ENCODE measurements around the gene SERPINB8. TPM values are rescaled to one million over a fixed set of nuclear protein-coding genes. Genes with fewer than 3 reads are reported as not detected.
A peak's percentile ranks its signal among the peaks of the same experiment; 100 is the strongest.

Gene SERPINB8
- polyA plus RNA-seq, 1 donor from 2014 or later: 10.8 TPM

- Mint-ChIP-seq H3K27me3 (no peaks in the 10 kb centered on the region), H3K4me1 (no peaks in the 10 kb centered on the region), H3K27ac (no peak overlapping the region), H3K4me3 (no peak overlapping the region), H3K36me3 (no peaks in the 10 kb centered on the region), H3K9me3 (no peaks in the 10 kb centered on the region)
These were observed 50.3 kb downstream of the SERPINB8 start for GRCh38 chr18:64019922-64020756.

GRCh38 chr18:64026350-64026749 is 56.5 kb downstream of the SERPINB8 start:
- H3K27me3 Mint-ChIP-seq: peaks cover 2% of the 10 kb centered on the region
- H3K27ac Mint-ChIP-seq: no peak overlapping the region
- H3K4me1 Mint-ChIP-seq: peaks cover 0 to 6% (median 0%) of the 10 kb centered on the region in 3 donors
- H3K4me3 Mint-ChIP-seq: no peak overlapping the region
- H3K9me3 Mint-ChIP-seq: no peaks in the 10 kb centered on the region
- H3K36me3 Mint-ChIP-seq: no peaks in the 10 kb centered on the region

GRCh38 chr18:64027931-64028695 is 58.2 kb downstream of the SERPINB8 start:
- H3K27ac Mint-ChIP-seq: no peak overlapping the region

GRCh38 chr18:64029096-64029495 is 59.2 kb downstream of the SERPINB8 start:
- Mint-ChIP-seq H3K36me3 (no peaks in the 10 kb centered on the region), H3K27me3 (peaks cover 2% of the 10 kb centered on the region), H3K4me1 (peaks cover 0 to 6% (median 0%) of the 10 kb centered on the region in 3 donors), H3K27ac (no peak overlapping the region), H3K4me3 (no peak overlapping the region), H3K9me3 (no peaks in the 10 kb centered on the region)

More at GRCh38 chr18:64027931-64028695, 58.2 kb downstream of the SERPINB8 start:
- peaks cover 0 to 6% (median 0%) of the 10 kb centered on the region in 3 donors for H3K4me1 Mint-ChIP-seq
- H3K4me3 Mint-ChIP-seq: peak overlapping the region in 2 of 4 donors; percentile 22 to 23
- H3K36me3 Mint-ChIP-seq: no peaks in the 10 kb centered on the region
- H3K9me3 Mint-ChIP-seq: no peaks in the 10 kb centered on the region
- H3K27me3 Mint-ChIP-seq: peaks cover 2% of the 10 kb centered on the region

- Mint-ChIP-seq H3K9me3 (no peaks in the 10 kb centered on the region), H3K36me3 (no peaks in the 10 kb centered on the region), H3K4me1 (peaks cover 0 to 6% (median 0%) of the 10 kb centered on the region in 3 donors), H3K27ac (no peak overlapping the region), H3K4me3 (no peak overlapping the region), H3K27me3 (peaks cover 2% of the 10 kb centered on the region)
These were observed 61.5 kb downstream of the SERPINB8 start for GRCh38 chr18:64031411-64031810.

- Mint-ChIP-seq H3K27ac (no peak overlapping the region), H3K9me3 (no peaks in the 10 kb centered on the region), H3K36me3 (no peaks in the 10 kb centered on the region), H3K27me3 (peaks cover 2% of the 10 kb centered on the region), H3K4me3 (no peak overlapping the region), H3K4me1 (peaks cover 0 to 6% (median 0%) of the 10 kb centered on the region in 3 donors)
These were observed 62.4 kb downstream of the SERPINB8 start for GRCh38 chr18:64032312-64032711.

GRCh38 chr18:64037812-64038414 is 68.0 kb downstream of the SERPINB8 start:
- no peaks in the 10 kb centered on the region for H3K36me3 Mint-ChIP-seq
- H3K4me1 Mint-ChIP-seq: no peaks in the 10 kb centered on the region
- H3K9me3 Mint-ChIP-seq: no peaks in the 10 kb centered on the region
- no peak overlapping the region for H3K4me3 Mint-ChIP-seq
- no peak overlapping the region for H3K27ac Mint-ChIP-seq
- H3K27me3 Mint-ChIP-seq: no peaks in the 10 kb centered on the region

Other genes starting within 250 kb of the SERPINB8 start
- gene SERPINB7, start 194.7 kb upstream of the SERPINB8 start, polyA plus RNA-seq: not detected
- not detected for gene SERPINB2, start 82.4 kb upstream of the SERPINB8 start, polyA plus RNA-seq
- gene SERPINB10, start 62.1 kb upstream of the SERPINB8 start, polyA plus RNA-seq: not detected
- gene HMSD, start 20.8 kb upstream of the SERPINB8 start, polyA plus RNA-seq: not detected
- not detected for gene LINC00305, start 179.0 kb downstream of the SERPINB8 start, polyA plus RNA-seq